ENCODE results near the gene POLE3.
A peak's percentile ranks its signal among the peaks of the same experiment; 100 is the strongest.

- TF ChIP-seq POLR2A (IDR thresholded peaks at IDR 0.05; ENCODE audit: low read depth, low read length) (peak; percentile 52), TAF1 (IDR thresholded peaks at IDR 0.05; ENCODE audit: borderline replicate concordance, low read depth, low read length) (no peak)
Measured at GRCh38 chr9:113416149-113416721, 5.8 kb upstream of the POLE3 start.

Data from GM12892 (cell line).